Hepatocyte (in vitro differentiated cells): ENCODE results near the gene LENG8.

ENCODE experiments used
- EZH2 ChIP-seq: fragments of 200-600 bp; sonication (generic); IDR thresholded peaks from 2 replicates; pipeline ENCODE4 v1.6.1; 2016; ENCODE audit warnings: antibody characterized with exemption, mild to moderate bottlenecking, borderline replicate concordance
- EZH2phosphoT487 ChIP-seq: fragments of 200-600 bp; sonication (generic); IDR thresholded peaks from one replicate; pipeline ENCODE4 v1.6.1; 2018; ENCODE audit warnings: antibody characterized with exemption, mild to moderate bottlenecking, low read depth, moderate library complexity; ENCODE audit not compliant: unreplicated experiment, severe bottlenecking
- TF ChIP-seq, protein P1 (sequence below): fragments of 200-600 bp; sonication (generic); IDR thresholded peaks from 2 replicates; pipeline ENCODE4 v1.5.1; 2016; ENCODE audit warnings: antibody characterized with exemption, mild to moderate bottlenecking; ENCODE audit not compliant: poor library complexity

DNA sequence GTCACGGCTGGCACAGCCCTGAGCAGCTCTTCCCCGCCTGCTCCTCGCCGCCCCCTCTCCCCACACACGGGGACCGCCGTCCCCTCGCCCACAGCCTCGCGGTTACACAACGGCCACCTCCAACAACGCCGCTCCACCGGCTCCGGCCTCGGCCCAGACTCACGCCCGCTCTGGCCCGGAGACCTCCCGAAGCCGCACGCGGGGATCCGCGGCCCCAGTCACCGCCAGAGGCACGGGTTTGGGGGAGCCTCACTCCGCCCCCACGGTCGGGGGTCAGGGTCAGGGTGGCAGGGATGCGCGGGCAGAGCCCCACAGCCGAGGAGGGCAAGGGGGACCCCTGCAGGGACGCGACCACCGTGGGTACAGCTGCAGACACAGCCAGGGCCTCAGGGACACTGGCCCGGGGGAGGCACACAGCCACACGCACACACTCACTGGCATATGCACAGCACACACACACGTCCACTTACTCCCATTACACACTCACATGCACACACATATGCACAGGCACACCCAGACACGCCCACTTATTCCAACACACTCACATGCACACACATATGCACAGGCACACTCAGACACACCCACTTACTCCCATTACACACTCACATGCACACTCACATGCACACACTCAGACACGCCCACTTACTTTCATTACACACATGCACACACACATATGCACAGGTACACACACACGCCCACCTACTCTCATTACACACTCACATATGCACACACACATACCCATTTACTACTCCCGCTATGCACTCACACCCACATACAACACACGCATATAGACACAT lies 32.1 kb upstream of the LENG8 start:
- TF ChIP-seq, protein P1, sequence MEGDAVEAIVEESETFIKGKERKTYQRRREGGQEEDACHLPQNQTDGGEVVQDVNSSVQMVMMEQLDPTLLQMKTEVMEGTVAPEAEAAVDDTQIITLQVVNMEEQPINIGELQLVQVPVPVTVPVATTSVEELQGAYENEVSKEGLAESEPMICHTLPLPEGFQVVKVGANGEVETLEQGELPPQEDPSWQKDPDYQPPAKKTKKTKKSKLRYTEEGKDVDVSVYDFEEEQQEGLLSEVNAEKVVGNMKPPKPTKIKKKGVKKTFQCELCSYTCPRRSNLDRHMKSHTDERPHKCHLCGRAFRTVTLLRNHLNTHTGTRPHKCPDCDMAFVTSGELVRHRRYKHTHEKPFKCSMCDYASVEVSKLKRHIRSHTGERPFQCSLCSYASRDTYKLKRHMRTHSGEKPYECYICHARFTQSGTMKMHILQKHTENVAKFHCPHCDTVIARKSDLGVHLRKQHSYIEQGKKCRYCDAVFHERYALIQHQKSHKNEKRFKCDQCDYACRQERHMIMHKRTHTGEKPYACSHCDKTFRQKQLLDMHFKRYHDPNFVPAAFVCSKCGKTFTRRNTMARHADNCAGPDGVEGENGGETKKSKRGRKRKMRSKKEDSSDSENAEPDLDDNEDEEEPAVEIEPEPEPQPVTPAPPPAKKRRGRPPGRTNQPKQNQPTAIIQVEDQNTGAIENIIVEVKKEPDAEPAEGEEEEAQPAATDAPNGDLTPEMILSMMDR: no peak
- TF ChIP-seq EZH2 (no peak), EZH2phosphoT487 (no peak)
